Activated B cell treated with CpG ODN at 0.5 μM for 24 hours (primary cell): ENCODE measurements around the gene PNPLA7. TPM values are rescaled to one million over a fixed set of nuclear protein-coding genes. Genes with fewer than 3 reads are reported as not detected.

Experiments used
- ATAC-seq: fragments of 200-7000 bp; cut with Tn5 transposase; one replicate; pipeline ENCODE4 v1.10.0; 2021; ENCODE audit warnings: low read depth, mild to moderate bottlenecking, moderate library complexity
- CTCF ChIA-PET: fragments of 350-600 bp; sonication (Branson Sonifier 250); formaldehyde crosslinking; loops from one replicate; lab custom pipeline; 2021; ENCODE audit warnings: antibody characterized with exemption; lab: Charles Lee
- POLR2A ChIA-PET: fragments of 350-600 bp; sonication (Branson Sonifier 250); formaldehyde crosslinking; loops from one replicate; lab custom pipeline; 2021; ENCODE audit warnings: antibody characterized with exemption; lab: Charles Lee
- DNase-seq: peaks from one replicate; pipeline ENCODE4 v3.0.0; 2022
- H3K27ac Mint-ChIP-seq: one replicate; pipeline ENCODE4 v1.8.0; 2020; ENCODE audit warnings: mixed read lengths
- H3K27me3 Mint-ChIP-seq: one replicate; pipeline ENCODE4 v1.8.0; 2021; ENCODE audit warnings: mixed read lengths
- H3K36me3 Mint-ChIP-seq: one replicate; pipeline ENCODE4 v1.8.0; 2021; ENCODE audit warnings: low read depth, mixed read lengths
- H3K4me1 Mint-ChIP-seq: one replicate; pipeline ENCODE4 v1.8.0; 2021; ENCODE audit warnings: mixed read lengths
- H3K4me3 Mint-ChIP-seq: one replicate; pipeline ENCODE4 v1.8.0; 2020; ENCODE audit warnings: mild to moderate bottlenecking, mixed read lengths
- H3K9me3 Mint-ChIP-seq: one replicate; pipeline ENCODE4 v1.8.0; 2020; ENCODE audit warnings: mixed read lengths
- intact Hi-C: fragments of 100-400 bp; cut with micrococcal nuclease; formaldehyde crosslinking; loops from one replicate; pipeline ENCODE4 v1.15.1; 2024
- total RNA-seq: library from RNA; stranded (reverse); gene quantifications from 2 replicates; pipeline ENCODE4 v1.2.3, GENCODE V29; 2022
- TF ChIP-seq, protein P1 (sequence below): fragments of 200-600 bp; IDR thresholded peaks from one replicate; pipeline ENCODE4 v1.8.0; 2022; ENCODE audit warnings: antibody characterized with exemption, mild to moderate bottlenecking

PNPLA7 gene
- total RNA-seq, 1 donor from 2014 or later, result 5.5 TPM

DNA sequence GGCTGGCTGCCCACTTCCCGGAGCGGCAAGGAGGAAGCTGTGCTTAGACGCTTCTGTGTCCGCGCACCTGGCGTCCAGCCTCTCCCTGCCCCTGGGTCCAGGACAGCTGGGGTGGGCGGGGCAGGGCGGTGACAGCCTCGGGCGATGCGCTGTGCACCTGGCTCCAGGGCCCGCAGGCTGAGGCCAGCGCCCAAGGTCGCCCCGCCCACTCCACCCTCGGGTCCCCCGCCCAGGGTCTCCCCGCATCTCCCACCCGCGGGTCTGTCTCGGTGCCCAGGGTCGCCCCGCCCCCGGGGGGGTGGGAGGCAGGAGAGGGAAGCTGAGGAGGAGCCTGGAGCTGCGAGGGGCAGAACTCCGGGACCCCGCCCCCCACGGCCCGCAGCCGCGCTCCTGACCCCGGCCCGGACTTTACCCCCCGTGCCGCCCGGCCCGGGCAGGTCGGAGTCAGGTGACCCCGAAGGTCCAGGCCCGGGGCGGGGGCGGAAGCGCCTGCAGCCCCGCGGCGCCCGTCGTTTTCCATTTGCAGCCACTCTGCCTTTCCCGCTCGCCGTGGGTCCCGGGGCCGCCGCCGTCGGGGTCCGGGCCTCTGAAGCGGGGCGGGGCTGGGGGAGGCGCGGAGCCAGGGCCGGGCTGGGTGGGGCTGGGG, 108.8 kb downstream of the PNPLA7 start, which contains the start of gene ENTPD8:
TSS of gene ENTPD8 (minus strand) at position 69 of the 646 bp plus-strand sequence. CDS start 3,072 bp downstream, outside the sequence.
- DNase-seq (no peak), ATAC-seq (no peak)
- H3K4me1 Mint-ChIP-seq, result peaks cover 8% of the 10 kb centered on the region
- TF ChIP-seq, protein P1, sequence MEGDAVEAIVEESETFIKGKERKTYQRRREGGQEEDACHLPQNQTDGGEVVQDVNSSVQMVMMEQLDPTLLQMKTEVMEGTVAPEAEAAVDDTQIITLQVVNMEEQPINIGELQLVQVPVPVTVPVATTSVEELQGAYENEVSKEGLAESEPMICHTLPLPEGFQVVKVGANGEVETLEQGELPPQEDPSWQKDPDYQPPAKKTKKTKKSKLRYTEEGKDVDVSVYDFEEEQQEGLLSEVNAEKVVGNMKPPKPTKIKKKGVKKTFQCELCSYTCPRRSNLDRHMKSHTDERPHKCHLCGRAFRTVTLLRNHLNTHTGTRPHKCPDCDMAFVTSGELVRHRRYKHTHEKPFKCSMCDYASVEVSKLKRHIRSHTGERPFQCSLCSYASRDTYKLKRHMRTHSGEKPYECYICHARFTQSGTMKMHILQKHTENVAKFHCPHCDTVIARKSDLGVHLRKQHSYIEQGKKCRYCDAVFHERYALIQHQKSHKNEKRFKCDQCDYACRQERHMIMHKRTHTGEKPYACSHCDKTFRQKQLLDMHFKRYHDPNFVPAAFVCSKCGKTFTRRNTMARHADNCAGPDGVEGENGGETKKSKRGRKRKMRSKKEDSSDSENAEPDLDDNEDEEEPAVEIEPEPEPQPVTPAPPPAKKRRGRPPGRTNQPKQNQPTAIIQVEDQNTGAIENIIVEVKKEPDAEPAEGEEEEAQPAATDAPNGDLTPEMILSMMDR, result no peak
- ChIA-PET CTCF (no interaction called here), POLR2A (interaction anchor here (1.1 kb wide), 1 partner anchor 18 kb away, joined by 3 read pairs; the partner anchor contains the start of genes EXD3 and NOXA1)
- H3K9me3 Mint-ChIP-seq, result no peaks in the 10 kb centered on the region
- no peak within 1 kb of the TSS for H3K27ac Mint-ChIP-seq
- intact Hi-C loops, result no loop called here
- H3K36me3 Mint-ChIP-seq, result no peaks in the 10 kb centered on the region
- H3K4me3 Mint-ChIP-seq, result peak within 1 kb of the TSS; percentile 64
- H3K27me3 Mint-ChIP-seq, result peaks cover 11% of the 10 kb centered on the region

DNA sequence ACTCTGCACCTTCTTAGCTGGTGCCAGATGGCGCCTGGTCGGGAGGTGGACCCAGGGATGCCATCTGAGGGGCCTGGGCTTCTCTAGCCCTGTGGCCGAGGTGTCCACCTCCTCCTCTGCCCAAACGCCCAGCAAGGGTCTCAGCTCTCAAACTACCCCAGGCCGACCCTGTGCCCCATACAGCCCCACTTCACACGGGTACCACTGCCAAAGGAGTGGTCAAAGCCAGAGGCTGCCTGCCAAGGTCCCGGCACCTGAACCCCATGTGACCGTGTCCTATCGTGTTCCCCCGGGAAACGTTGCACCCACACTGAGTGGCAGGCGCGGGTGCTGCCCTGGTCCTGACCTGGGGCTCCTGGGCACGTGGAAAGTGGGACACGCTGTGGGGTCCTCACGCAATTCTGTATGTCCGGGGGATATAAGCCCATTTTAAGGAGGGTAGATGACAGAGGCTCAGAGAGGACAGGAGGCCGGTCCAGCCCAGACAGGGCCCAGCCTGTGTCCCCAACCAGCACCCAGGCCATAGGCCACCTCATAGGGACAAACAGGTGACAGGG, 111.0 kb downstream of the PNPLA7 start:
- Mint-ChIP-seq H3K4me3 (no peak overlapping the region), H3K27ac (no peak overlapping the region), H3K4me1 (peaks cover 3% of the 10 kb centered on the region), H3K27me3 (peaks cover 10% of the 10 kb centered on the region), H3K36me3 (no peaks in the 10 kb centered on the region), H3K9me3 (no peaks in the 10 kb centered on the region)
- intact Hi-C loops, result no loop called here
- ATAC-seq (no peak), DNase-seq (no peak)
- TF ChIP-seq, protein P1, result no peak
- ChIA-PET CTCF (no interaction called here), POLR2A (no interaction called here)

DNA sequence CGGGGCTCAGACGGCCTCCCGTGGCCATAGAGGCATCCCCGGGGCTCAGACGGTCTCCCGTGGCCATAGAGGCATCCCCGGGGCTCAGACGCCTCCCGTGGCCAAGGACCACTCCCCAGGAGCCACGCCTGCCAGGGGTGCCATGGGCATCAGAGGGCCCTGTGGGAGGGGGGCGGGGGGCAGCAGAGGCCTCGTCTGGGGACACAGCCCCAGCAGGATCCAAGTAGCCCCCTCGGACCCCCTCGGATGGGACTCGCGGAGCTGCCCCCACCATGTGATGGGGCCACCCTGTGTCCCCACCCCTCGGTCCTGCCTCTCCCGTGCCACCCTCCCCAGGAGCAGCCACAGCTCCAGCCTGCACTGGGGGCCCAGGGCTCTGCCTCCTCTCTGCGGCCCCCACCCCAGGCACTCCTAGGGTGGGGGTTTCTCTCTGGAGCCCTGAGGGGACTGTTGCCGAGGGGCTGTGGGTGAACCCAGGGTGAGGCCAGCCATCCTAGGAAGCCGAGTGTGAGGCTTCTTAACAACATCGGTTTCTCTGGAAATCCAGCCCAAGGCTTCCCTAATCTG, 111.5 kb downstream of the PNPLA7 start:
- no peak for DNase-seq
- Mint-ChIP-seq H3K27me3 (peaks cover 8% of the 10 kb centered on the region), H3K9me3 (no peaks in the 10 kb centered on the region), H3K36me3 (no peaks in the 10 kb centered on the region), H3K27ac (no peak overlapping the region), H3K4me3 (no peak overlapping the region), H3K4me1 (peaks cover 3% of the 10 kb centered on the region)
- TF ChIP-seq, protein P1, result no peak
- CTCF ChIA-PET, result no interaction called here
- intact Hi-C loops, result no loop called here
- ATAC-seq, result no peak
- POLR2A ChIA-PET, result no interaction called here

DNA sequence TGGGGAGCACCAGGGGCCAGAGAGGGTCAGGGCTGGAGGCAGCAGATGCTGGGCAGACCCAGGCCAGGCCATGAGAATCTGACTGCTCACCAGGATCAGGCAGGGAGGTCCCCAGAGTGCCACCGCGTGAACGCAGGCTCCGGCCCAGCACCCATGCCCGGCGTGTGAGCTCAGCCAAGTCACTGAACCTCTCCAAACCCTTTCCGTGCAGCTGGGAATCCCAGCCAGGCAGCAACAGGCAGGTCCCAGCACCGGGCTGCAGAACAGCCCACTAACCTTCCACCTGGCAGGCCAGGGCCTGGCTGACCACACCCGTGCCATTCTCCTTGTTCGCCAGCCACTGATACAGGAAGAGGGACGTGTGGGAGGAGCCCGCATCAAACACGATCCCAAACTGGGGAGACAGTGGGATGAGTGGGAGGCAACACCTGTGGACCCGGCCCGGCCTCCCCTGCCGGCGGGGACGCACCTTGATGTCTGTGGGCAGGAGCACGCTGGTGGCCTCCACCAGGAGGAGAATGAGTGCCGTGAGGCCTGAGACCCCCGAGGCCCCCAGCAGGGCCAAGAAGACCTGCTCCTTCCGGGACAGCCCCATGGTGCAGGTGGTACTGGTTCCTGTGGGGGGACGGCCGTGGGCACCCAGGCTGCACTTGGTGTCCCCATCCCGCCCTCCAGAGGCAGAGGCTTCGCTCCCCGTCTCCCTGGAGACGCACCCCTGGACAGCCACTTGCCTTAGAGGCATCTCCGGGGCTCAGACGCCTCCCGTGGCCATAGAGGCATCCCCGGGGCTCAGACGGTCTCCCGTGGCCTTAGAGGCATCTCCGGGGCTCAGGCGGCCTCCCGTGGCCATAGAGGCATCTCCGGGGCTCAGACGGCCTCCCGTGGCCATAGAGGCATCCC, 112.3 kb downstream of the PNPLA7 start:
- CTCF ChIA-PET, result no interaction called here
- Mint-ChIP-seq H3K4me1 (peaks cover 3% of the 10 kb centered on the region), H3K27ac (no peak overlapping the region), H3K9me3 (no peaks in the 10 kb centered on the region), H3K27me3 (peaks cover 7% of the 10 kb centered on the region), H3K36me3 (no peaks in the 10 kb centered on the region), H3K4me3 (no peak overlapping the region)
- TF ChIP-seq, protein P1, result no peak
- intact Hi-C loops, result no loop called here
- POLR2A ChIA-PET, result interaction anchor here (0.5 kb wide), 1 partner anchor 154 kb away, joined by 4 read pairs; no protein-coding TSS in a partner anchor
- no peak for DNase-seq
- ATAC-seq, result no peak
